ENCODE data around the gene MSX1.

DNA sequence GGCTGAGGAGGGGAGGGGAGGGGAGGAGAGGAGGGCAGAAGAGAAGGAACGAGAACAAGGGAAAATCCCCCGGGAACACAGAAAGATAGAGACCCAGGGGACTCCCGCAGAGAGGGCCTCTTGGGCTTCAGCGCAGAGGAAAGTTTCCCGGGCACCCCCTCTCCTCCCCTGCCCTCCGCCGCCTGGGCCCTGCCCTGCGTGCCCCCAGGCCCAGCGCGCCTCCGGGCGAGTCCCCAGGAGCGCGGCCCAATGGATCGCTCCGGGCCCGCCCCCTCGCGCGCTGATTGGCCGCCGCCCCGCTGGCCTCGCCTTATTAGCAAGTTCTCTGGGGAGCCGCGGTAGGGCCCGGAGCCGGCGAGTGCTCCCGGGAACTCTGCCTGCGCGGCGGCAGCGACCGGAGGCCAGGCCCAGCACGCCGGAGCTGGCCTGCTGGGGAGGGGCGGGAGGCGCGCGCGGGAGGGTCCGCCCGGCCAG is at the start of gene MSX1:
- no peak for TF ChIP-seq POLR2A (IDR thresholded peaks at IDR 0.05; ENCODE audit: low read depth, low read length)
- TF ChIP-seq SPI1 (IDR thresholded peaks at IDR 0.05; ENCODE audit: low read depth, low read length): no peak

All from GM12891 (cell line).